Lower leg skin (tissue), 3 donors: ENCODE data around the gene TGFBR3.

ENCODE experiments used
- CTCF ChIP-seq, 3 donors: fragments of 450-650 bp; IDR thresholded peaks; one replicate each; pipeline ENCODE4 v1.5.1; 2016; ENCODE audit warnings: antibody characterized with exemption in 3 of 3, mild to moderate bottlenecking in 3 of 3, moderate library complexity in 2 of 3
- POLR2A ChIP-seq, 2 donors: fragments of 450-650 bp; IDR thresholded peaks; one replicate each; pipeline ENCODE4 v1.6.1; 2016 to 2017; ENCODE audit warnings: antibody characterized with exemption in 2 of 2, mild to moderate bottlenecking in 1 of 2, moderate library complexity in 1 of 2

GRCh38 chr1:91833946-91834345 is 52.0 kb downstream of the TGFBR3 start:
- TF ChIP-seq CTCF (IDR thresholded peaks at IDR 0.05) (no peak), POLR2A (IDR thresholded peaks at IDR 0.05) (no peak)
